Colonic mucosa (tissue), 4 donors: Measurements from ENCODE around the gene EHD1. TPM values are rescaled to one million over a fixed set of nuclear protein-coding genes. Genes with fewer than 3 reads are reported as not detected.

ENCODE experiments used
- DNase-seq: peaks from one replicate; pipeline ENCODE4 v3.0.0-alpha.2; 2020
- H3K27ac ChIP-seq: fragments of 200-600 bp; one replicate; pipeline ENCODE4 v1.8.0; 2021
- H3K27me3 ChIP-seq: fragments of 200-600 bp; one replicate; pipeline ENCODE4 v1.8.0; 2021
- H3K36me3 ChIP-seq: fragments of 200-600 bp; one replicate; pipeline ENCODE4 v1.8.0; 2021
- H3K4me1 ChIP-seq: fragments of 200-600 bp; one replicate; pipeline ENCODE4 v1.8.0; 2021; ENCODE audit warnings: mild to moderate bottlenecking
- H3K4me3 ChIP-seq: fragments of 200-600 bp; one replicate; pipeline ENCODE4 v1.8.0; 2021
- H3K9ac ChIP-seq, 2 donors: one replicate each; pipeline ENCODE4 v1.7.0; 2013; ENCODE audit warnings: control low read depth in 2 of 2, low read depth in 2 of 2, low read length in 2 of 2
- H3K9me3 ChIP-seq: fragments of 200-600 bp; one replicate; pipeline ENCODE4 v1.8.0; 2021
- intact Hi-C: fragments of 100-400 bp; cut with DNase I; formaldehyde crosslinking; loops from one replicate; pipeline ENCODE4 v1.14.1; 2022
- total RNA-seq, 2 donors: library from RNA; stranded (reverse); fragmentation: NEBNext Ultra II Directional in 1 of 2; extraction: Animal tissue kit (Norgen Biotek cat#: 25700) in 1 of 2; gene quantifications; one replicate each; pipeline ENCODE4 v1.2.1, GENCODE V29; 2021
- TF ChIP-seq, protein P1 (sequence below): fragments of 200-600 bp; IDR thresholded peaks from one replicate; pipeline ENCODE4 v1.8.0; 2022; ENCODE audit warnings: antibody characterized with exemption, mild to moderate bottlenecking
- donor health status: healthy.
- donor health status: DM: no; HTN: no; CAD: no.
- donor health status: DM: no; HTN: no; CAD: no.

Gene EHD1
- total RNA-seq, 2 donors from 2014 or later: 66.5 to 72.3 TPM

DNA sequence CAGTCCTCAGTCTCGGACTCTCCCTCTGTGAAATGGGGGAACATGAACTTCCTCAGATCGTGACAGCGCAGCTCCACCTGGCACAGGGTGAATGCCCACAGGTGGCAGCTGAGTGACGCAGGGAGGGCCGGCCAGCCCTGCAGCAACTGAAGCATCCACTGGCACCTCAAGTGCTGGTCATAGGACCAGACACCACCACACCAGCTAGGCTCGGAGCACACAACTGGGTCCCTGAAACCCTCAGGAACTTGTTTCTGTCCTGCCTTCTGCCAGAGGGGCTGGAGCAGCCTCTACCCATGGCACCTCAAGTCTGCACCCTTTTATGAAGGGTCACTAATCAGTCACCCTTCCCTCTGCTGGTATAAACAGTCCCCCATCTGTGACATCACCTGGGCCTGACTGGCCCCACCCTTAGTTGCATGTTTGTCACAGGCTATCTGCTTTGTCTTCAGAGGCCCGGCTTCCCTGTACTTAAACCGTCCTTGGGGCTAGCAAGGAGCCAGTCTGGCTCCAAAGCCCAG, 26.5 kb downstream of the EHD1 start:
- Histone ChIP-seq H3K27me3 (no peaks in the 10 kb centered on the region), H3K4me3 (no peak overlapping the region), H3K27ac (peak overlapping the region; percentile 39), H3K36me3 (no peaks in the 10 kb centered on the region), H3K9me3 (no peaks in the 10 kb centered on the region), H3K9ac (peak overlapping the region in 1 of 2 donors; percentile 23), H3K4me1 (peaks cover 44% of the 10 kb centered on the region)
- TF ChIP-seq, protein P1, sequence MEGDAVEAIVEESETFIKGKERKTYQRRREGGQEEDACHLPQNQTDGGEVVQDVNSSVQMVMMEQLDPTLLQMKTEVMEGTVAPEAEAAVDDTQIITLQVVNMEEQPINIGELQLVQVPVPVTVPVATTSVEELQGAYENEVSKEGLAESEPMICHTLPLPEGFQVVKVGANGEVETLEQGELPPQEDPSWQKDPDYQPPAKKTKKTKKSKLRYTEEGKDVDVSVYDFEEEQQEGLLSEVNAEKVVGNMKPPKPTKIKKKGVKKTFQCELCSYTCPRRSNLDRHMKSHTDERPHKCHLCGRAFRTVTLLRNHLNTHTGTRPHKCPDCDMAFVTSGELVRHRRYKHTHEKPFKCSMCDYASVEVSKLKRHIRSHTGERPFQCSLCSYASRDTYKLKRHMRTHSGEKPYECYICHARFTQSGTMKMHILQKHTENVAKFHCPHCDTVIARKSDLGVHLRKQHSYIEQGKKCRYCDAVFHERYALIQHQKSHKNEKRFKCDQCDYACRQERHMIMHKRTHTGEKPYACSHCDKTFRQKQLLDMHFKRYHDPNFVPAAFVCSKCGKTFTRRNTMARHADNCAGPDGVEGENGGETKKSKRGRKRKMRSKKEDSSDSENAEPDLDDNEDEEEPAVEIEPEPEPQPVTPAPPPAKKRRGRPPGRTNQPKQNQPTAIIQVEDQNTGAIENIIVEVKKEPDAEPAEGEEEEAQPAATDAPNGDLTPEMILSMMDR: no peak
- intact Hi-C loops: no loop called here
- DNase-seq: no peak

DNA sequence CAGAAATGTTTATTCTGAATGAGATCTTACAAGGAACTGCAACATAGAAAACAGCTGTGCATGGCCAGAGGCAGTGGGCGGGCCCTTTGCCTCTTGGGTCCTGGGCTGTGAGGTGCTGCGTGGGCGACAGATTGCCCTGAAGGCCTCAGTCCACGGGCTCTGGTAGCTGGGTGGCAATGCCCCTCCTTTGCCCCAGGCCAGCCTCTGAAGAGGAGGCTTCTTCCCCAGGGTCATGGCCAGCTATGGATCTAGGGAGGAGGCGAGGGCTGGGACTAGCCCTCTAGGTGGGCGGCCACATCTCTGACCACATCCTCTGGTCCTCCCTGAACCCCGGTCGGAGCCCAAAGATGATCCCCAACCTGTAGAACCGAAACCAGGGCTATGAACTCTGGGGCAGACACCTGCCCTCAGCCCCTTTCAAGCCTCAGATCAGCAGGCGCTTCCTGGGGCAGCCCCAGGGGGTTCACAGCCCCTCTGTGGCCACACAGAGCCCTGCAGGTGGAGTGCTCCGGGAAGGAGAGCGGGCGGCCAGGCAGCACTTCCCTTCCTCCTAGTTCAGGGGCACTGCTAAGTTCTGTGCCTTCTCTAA, 27.3 kb downstream of the EHD1 start:
- H3K27me3 ChIP-seq: no peaks in the 10 kb centered on the region
- intact Hi-C loops: no loop called here
- TF ChIP-seq, protein P1: no peak
- no peak for DNase-seq
- H3K9me3 ChIP-seq: no peaks in the 10 kb centered on the region
- peaks cover 36% of the 10 kb centered on the region for H3K4me1 ChIP-seq
- H3K27ac ChIP-seq: peak overlapping the region; percentile 39
- H3K9ac ChIP-seq: peak overlapping the region; percentile 8 to 23
- no peak overlapping the region for H3K4me3 ChIP-seq
- no peaks in the 10 kb centered on the region for H3K36me3 ChIP-seq

DNA sequence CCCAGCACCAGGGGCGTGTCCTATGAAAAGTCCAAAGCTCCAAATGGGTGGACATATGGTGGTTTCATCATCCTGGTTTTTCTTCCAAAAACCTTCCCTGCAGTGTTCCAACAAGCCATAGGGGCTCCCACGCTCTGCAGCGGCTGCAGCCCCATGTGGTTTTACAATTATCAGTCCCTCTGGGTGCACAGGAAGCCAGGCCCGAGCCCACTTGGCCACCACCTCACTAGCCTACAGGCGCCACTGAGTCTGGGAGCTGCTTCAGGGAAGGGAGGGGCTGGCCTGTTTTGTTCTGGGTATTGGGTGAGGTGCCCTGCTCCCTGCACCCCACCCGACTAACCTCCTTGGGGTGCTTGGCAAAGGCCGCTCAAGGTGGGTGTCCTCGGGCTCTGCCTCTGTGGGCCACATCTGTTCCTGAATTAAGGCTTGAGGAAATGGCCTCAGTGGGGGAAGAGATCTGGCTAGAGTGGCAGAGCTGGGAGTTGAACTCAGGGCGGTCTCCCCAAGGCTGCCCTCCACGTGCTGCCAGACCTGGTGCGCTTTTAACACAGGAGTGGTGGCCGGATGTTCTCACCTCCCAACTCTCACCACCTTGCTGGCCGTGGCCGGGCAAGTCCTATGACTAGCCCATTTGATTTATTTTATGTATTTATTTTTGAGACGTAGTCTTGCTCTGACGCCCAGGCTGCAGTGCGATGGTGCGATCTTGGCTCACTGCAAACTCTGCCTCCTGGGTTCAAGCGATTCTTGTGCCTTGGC, 28.6 kb downstream of the EHD1 start:
- Histone ChIP-seq H3K36me3 (no peaks in the 10 kb centered on the region), H3K4me3 (no peak overlapping the region), H3K27me3 (no peaks in the 10 kb centered on the region), H3K9me3 (no peaks in the 10 kb centered on the region), H3K4me1 (peaks cover 25% of the 10 kb centered on the region), H3K9ac (no peak overlapping the region), H3K27ac (no peak overlapping the region)
- intact Hi-C loops: loop anchor here (5.0 to 10.0 kb wide), 3 partner anchors 148 to 268 kb away; partner anchors contain the start of genes BATF2, CDCA5, ZFPL1 and ZNHIT2
- DNase-seq: no peak
- TF ChIP-seq, protein P1: no peak

DNA sequence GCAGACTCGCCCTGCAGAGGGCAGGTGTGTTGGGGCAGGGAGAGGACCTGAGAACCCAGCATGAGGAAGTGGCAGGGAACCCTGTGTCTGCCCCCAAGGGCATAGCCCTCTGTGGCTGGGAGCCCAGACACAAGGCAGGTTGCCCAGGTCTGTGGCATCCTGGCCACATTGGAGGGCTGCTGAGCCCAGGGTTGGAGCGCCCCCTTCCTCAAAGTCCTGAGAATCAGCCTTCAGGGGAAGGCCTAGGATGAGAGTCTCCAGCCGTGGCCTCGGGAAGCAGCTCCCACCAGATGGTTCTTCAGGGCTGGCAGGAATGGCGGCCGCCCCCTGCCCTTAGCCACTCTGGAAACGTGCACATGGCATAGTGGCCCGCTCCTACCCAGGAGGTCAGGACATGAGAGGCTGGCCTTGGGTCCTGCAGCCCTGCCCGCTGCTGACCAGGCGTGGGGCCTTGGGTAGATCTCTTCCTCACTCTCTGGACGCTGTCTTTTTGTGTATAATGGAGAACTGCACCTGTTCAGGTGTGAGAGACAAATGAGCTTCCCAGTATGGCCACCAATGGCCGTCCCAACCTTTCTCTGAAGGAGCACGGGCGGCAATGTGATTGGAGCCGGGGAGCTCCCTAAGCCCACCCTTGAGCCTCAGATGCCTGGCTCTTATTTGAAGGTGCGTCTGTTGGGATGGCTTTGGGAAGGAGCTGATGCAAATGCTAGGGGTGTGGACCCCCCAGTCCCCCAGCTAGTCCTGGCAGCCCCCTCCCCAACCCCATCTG, 29.4 kb downstream of the EHD1 start:
- peak; percentile 85 for DNase-seq
- intact Hi-C loops: loop anchor here (5.0 to 10.0 kb wide), 3 partner anchors 148 to 268 kb away; partner anchors contain the start of genes BATF2, CDCA5, ZFPL1 and ZNHIT2
- Histone ChIP-seq H3K27me3 (no peaks in the 10 kb centered on the region), H3K4me1 (peaks cover 21% of the 10 kb centered on the region), H3K4me3 (no peak overlapping the region), H3K36me3 (no peaks in the 10 kb centered on the region), H3K27ac (peak overlapping the region; percentile 76), H3K9ac (peak overlapping the region; percentile 51 to 78), H3K9me3 (no peaks in the 10 kb centered on the region)
- TF ChIP-seq, protein P1: no peak

DNA sequence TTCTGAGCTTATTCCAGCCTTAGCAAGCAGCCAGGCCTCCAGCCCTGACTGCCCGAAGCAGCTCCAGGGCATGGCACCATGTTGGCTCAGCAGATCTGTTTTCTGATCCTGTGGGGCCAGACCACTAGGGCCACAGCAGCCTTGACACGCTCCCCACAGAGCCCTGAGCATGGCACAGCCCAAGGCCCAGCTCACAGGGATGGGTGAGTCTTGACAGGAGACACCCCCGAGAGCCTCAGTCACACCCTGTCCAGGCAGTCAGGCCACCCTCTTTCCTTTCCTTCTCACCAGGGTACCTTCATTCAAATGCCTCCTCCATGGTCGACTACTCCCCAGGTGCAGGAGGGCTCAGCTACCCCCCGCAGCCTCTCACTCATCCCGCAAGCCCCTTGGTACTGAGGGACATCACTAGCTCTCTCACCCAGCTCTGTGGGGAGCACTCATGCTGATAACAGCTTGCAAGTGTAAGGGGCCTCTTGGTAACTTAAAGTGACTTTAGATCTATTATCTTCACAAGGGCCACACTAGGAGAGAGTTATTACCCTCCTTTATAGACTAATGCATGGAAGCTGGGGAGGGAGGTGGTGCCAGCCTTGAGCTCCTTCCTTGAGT, 30.1 kb downstream of the EHD1 start:
- H3K4me1 ChIP-seq: peaks cover 21% of the 10 kb centered on the region

More for the DNA sequence above, 30.1 kb downstream of the EHD1 start:
- DNase-seq: no peak
- no peaks in the 10 kb centered on the region for H3K36me3 ChIP-seq
- no peak overlapping the region for H3K4me3 ChIP-seq
- H3K9me3 ChIP-seq: no peaks in the 10 kb centered on the region
- H3K9ac ChIP-seq: peak overlapping the region; percentile 54 to 78
- TF ChIP-seq, protein P1: no peak
- no peaks in the 10 kb centered on the region for H3K27me3 ChIP-seq
- H3K27ac ChIP-seq: peak overlapping the region; percentile 76
- intact Hi-C loops: loop anchor here (5.0 to 10.0 kb wide), 3 partner anchors 149 to 269 kb away; partner anchors contain the start of genes BATF2, CDCA5, ZFPL1 and ZNHIT2
